Heart right ventricle (tissue), 16 donors: ENCODE results near the gene TTLL11. TPM values are rescaled to one million over a fixed set of nuclear protein-coding genes. Genes with fewer than 3 reads are reported as not detected.

Experiments
- ATAC-seq, 8 donors: fragments of 200-7000 bp; cut with Tn5 transposase; one replicate each; pipeline ENCODE4 v1.9.1; 2020; ENCODE audit warnings: mild to moderate bottlenecking in 8 of 8, moderate library complexity in 8 of 8, moderate number of reproducible peaks in 1 of 8
- DNase-seq, 2 donors: peaks; one replicate each; pipeline ENCODE4 v3.0.0-alpha.2; 2020
- H3K27ac ChIP-seq, 10 donors: fragments of 200-600 bp; sonication (generic) in 2 of 10; one replicate each; pipeline versions ENCODE4 v1.5.0 to v1.8.0; 2020 to 2022; ENCODE audit warnings: mild to moderate bottlenecking in 3 of 10
- H3K27me3 ChIP-seq, 7 donors: fragments of 200-600 bp; one replicate each; pipeline ENCODE4 v1.8.0; 2021 to 2022; ENCODE audit warnings: mild to moderate bottlenecking in 2 of 7
- H3K36me3 ChIP-seq, 9 donors: fragments of 200-600 bp; sonication (generic) in 1 of 9; one replicate each; pipeline versions ENCODE4 v1.5.0 to v1.8.0; 2020 to 2022; ENCODE audit warnings: mild to moderate bottlenecking in 2 of 9
- H3K4me1 ChIP-seq, 9 donors: fragments of 200-600 bp; sonication (generic) in 1 of 9; one replicate each; pipeline versions ENCODE4 v1.5.0 to v1.8.0; 2020 to 2022; ENCODE audit warnings: mild to moderate bottlenecking in 4 of 9
- H3K4me3 ChIP-seq, 10 donors: fragments of 200-600 bp; sonication (generic) in 2 of 10; one replicate each; pipeline versions ENCODE4 v1.5.0 to v1.8.0; 2020 to 2022; ENCODE audit warnings: mild to moderate bottlenecking in 7 of 10, moderate library complexity in 2 of 10
- H3K9me3 ChIP-seq, 11 donors: fragments of 200-600 bp in 10 of 11; sonication (generic) in 2 of 11; one replicate each; pipeline versions ENCODE4 v1.5.0 to v1.8.0; 2013 to 2022; ENCODE audit warnings: mild to moderate bottlenecking in 2 of 11, control low read depth in 1 of 11, moderate library complexity in 1 of 11
- CTCF ChIP-seq, 9 donors: fragments of 200-600 bp; sonication (generic) in 2 of 9; IDR thresholded peaks; one replicate each; pipeline versions ENCODE4 v1.5.0 to v1.8.0; 2021 to 2022; ENCODE audit warnings: antibody characterized with exemption in 9 of 9, mild to moderate bottlenecking in 5 of 9, moderate library complexity in 1 of 9
- WGBS, 2 donors: extraction: QIAGEN DNeasy Blood & Tissue Kit; methylation state at CpG; one replicate each; pipeline ENCODE4 v1.1.7; 2013; ENCODE audit warnings: inconsistent platforms in 1 of 2; 5-methylcytosine and 5-hydroxymethylcytosine counted together
- intact Hi-C, 10 donors: fragments of 100-400 bp; cut with DNase I; formaldehyde crosslinking; loops; one replicate each; pipeline versions ENCODE4 v1.11.1 to v1.14.2; 2022
- polyA plus RNA-seq, 2 donors: library from polyadenylated mRNA; stranded (reverse); fragments of 200-250 nt; gene quantifications; one replicate each; pipeline ENCODE4 v1.2.3, GENCODE V29; 2013
- total RNA-seq, 10 donors: library from RNA; stranded (reverse); fragmentation: NEBNext Ultra II Directional in 3 of 10; extraction: Animal tissue kit (Norgen Biotek cat#: 25700) in 3 of 10; gene quantifications; one replicate each; pipeline versions ENCODE4 v1.2.1 to v1.2.4, GENCODE V29; 2021 to 2023
- donor health status: Arrhythmogenic right ventricular cardiomyopathy.
- donor health status: ischemic (EF 13 %, LVEDD 7.1; RV severe dilation, severe dysfunction).
- donor health status: healthy with polysubstance abuse.
- donor health status: DM: no; HTN: yes; CAD: no.
- donor health status: DM: no; HTN: no; CAD: no.
- donor health status: ischemic (EF 25% LVEDD 6.9; RV normal size, moderate dysfunction).
- donor health status: ischemic (EF 25% LVEDD 5.7; RV mildly dilated, moderate dysfunction).
- donor health status: healthy.
- donor health status: DM: yes; HTN: yes; CAD: no.
- donor health status: Ischemic cardiomyopathy.
- donor health status: ischemic (EF 35%, LVEDD 5.7; RV mildly dilated, moderate dysfunction).
- donor health status: nonischemic (EF 11% LVEDD 7.7; RV severe dilation, severe dysfunction).
- donor health status: DM: yes; HTN: yes; CAD: no.
- donor health status: PGD.
- donor health status: ischemic (EF 29% LVEDD 5.4; RV normal size, mild dysfunction).
- donor health status: nonischemic (EF 23%, LVEDD 6.1; RV moderate dilation, normal function).

Gene TTLL11
- total and polyA plus RNA-seq, 12 donors = 2.6 to 8.7 (median 5.8) TPM

GRCh38 chr9:121816845-121817450 lies 276.2 kb downstream of the TTLL11 start:
- no peak overlapping the region for H3K4me3 ChIP-seq
- 79 to 81% methylated on average over 12 of the region's 12 CpGs for WGBS, 2 donors
- H3K4me1 ChIP-seq = peaks cover 0 to 22% (median 4%) of the 10 kb centered on the region in 9 donors
- no peaks in the 10 kb centered on the region for H3K36me3 ChIP-seq
- no peaks in the 10 kb centered on the region for H3K9me3 ChIP-seq
- H3K27ac ChIP-seq = no peak overlapping the region
- TF ChIP-seq CTCF (IDR thresholded peaks at IDR 0.05) = no peak
- ATAC-seq = no peak
- DNase-seq = no peak
- intact Hi-C loops = no loop called here
- peaks cover 0 to 3% (median 0%) of the 10 kb centered on the region in 7 donors for H3K27me3 ChIP-seq

GRCh38 chr9:121816449-121816817 lies 276.7 kb downstream of the TTLL11 start:
- WGBS, 2 donors = 89 to 90% methylated on average over 23 of the region's 23 CpGs
- no peaks in the 10 kb centered on the region for H3K36me3 ChIP-seq
- ATAC-seq (no peak), DNase-seq (no peak)
- no peak for TF ChIP-seq CTCF (IDR thresholded peaks at IDR 0.05)
- intact Hi-C loops = no loop called here
- H3K4me3 ChIP-seq = no peak overlapping the region
- H3K27ac ChIP-seq = no peak overlapping the region
- no peaks in the 10 kb centered on the region for H3K9me3 ChIP-seq
- peaks cover 0 to 3% (median 0%) of the 10 kb centered on the region in 7 donors for H3K27me3 ChIP-seq
- peaks cover 0 to 17% (median 3%) of the 10 kb centered on the region in 9 donors for H3K4me1 ChIP-seq

- Histone ChIP-seq H3K4me1 (peaks cover 0 to 16% (median 3%) of the 10 kb centered on the region in 9 donors), H3K27ac (no peak overlapping the region), H3K27me3 (peaks cover 0 to 3% (median 0%) of the 10 kb centered on the region in 7 donors), H3K36me3 (no peaks in the 10 kb centered on the region), H3K4me3 (no peak overlapping the region), H3K9me3 (no peaks in the 10 kb centered on the region)
- TF ChIP-seq CTCF (IDR thresholded peaks at IDR 0.05) = no peak
- intact Hi-C loops = no loop called here
- WGBS, 2 donors = 89% methylated on average over 31 of the region's 31 CpGs
- no peak for DNase-seq
- ATAC-seq = no peak
Observed at GRCh38 chr9:121815546-121816448, 277.3 kb downstream of the TTLL11 start.

DNA sequence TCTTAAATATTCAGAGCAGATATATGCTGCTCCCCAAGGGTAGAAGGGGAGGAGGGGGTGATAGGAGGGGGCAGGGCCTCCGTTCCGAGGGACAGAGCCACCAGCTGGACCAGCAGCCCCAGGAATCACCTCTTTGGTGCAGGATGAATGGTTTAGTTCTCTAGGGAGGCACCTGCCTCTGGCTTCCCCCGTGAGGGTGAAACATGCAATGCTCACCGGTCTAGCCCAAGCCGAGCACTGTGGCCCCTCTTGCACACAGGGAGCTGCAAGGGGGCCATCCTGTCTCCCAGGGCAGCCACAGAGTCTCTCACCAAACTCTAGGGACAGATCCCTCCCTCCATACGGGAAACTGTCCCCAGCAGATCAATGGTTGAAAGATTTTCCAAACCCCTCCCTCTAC lies 278.0 kb downstream of the TTLL11 start:
- DNase-seq = no peak
- peaks cover 0 to 3% (median 0%) of the 10 kb centered on the region in 7 donors for H3K27me3 ChIP-seq
- no peak for TF ChIP-seq CTCF (IDR thresholded peaks at IDR 0.05)
- ATAC-seq = no peak
- intact Hi-C loops = no loop called here
- H3K27ac ChIP-seq = no peak overlapping the region
- no peak overlapping the region for H3K4me3 ChIP-seq
- H3K36me3 ChIP-seq = no peaks in the 10 kb centered on the region
- H3K9me3 ChIP-seq = no peaks in the 10 kb centered on the region
- H3K4me1 ChIP-seq = peaks cover 0 to 10% (median 3%) of the 10 kb centered on the region in 9 donors
- WGBS, 2 donors = 91 to 93% methylated on average over 6 of the region's 6 CpGs
